Measurements from ENCODE around the gene ANGPTL2.

GRCh38 chr9:127139071-127139731 lies 16.8 kb upstream of the ANGPTL2 start:
- no peak for TF ChIP-seq CTCF (IDR thresholded peaks at IDR 0.05)
- no peak for TF ChIP-seq POLR2AphosphoS5 (IDR thresholded peaks at IDR 0.05)
- no peak for TF ChIP-seq POLR2A (IDR thresholded peaks at IDR 0.05)
